Sigmoid colon (tissue), 4 donors: ENCODE measurements around the gene ZNF564.

Experiments used
- CTCF ChIP-seq, 4 experiments: fragments of 450-650 bp in 3 of 4; fragments of 200-600 bp in 1 of 4; IDR thresholded peaks; one replicate each; pipeline ENCODE4 v1.5.1; 2016 to 2019; ENCODE audit warnings: antibody characterized with exemption in 4 of 4, mild to moderate bottlenecking in 3 of 4, moderate library complexity in 2 of 4
- POLR2A ChIP-seq, 2 donors: fragments of 450-650 bp; IDR thresholded peaks; one replicate each; pipeline ENCODE4 v1.6.1; 2016; ENCODE audit warnings: antibody characterized with exemption in 2 of 2, mild to moderate bottlenecking in 2 of 2, moderate library complexity in 2 of 2
- POLR2AphosphoS5 ChIP-seq, 4 donors: sonication (generic); formaldehyde crosslinking; IDR thresholded peaks; one replicate each; pipeline ENCODE4 v1.6.1; 2017; ENCODE audit warnings: antibody characterized with exemption in 4 of 4

GRCh38 chr19:12555456-12555930, 4.2 kb upstream of the ZNF564 start:
- TF ChIP-seq POLR2A (IDR thresholded peaks at IDR 0.05) (no peak), CTCF (IDR thresholded peaks at IDR 0.05) (no peak), POLR2AphosphoS5 (IDR thresholded peaks at IDR 0.05) (no peak)
